PC-9 (cell line): ENCODE measurements around the gene CEACAM21. TPM values are rescaled to one million over a fixed set of nuclear protein-coding genes. Genes with fewer than 3 reads are reported as not detected.

Experiments
- BruUV-seq: library from RNA; stranded (reverse); fragments of 400-500 nt; replicated peaks from 2 replicates; lab custom pipeline; 2021; lab: Mats Ljungman, UMichigan
- CTCF ChIA-PET: fragments of 300-600 bp; sonication (Branson Sonifier 250); formaldehyde crosslinking; loops from one replicate; lab custom pipeline; 2022; ENCODE audit warnings: antibody characterized with exemption; lab: Charles Lee
- POLR2A ChIA-PET: fragments of 300-600 bp; sonication (Branson Sonifier 250); formaldehyde crosslinking; loops from one replicate; lab custom pipeline; 2022; ENCODE audit warnings: antibody characterized with exemption; ENCODE audit not compliant: unreplicated experiment; lab: Charles Lee
- DNase-seq, 2 experiments: peaks; one replicate each; pipeline versions ENCODE4 v3.0.0 to v3.0.0-alpha.2; 2015 to 2022; ENCODE audit warnings: mixed read lengths in 1 of 2
- H2AFZ ChIP-seq: fragments of 200-600 bp; sonication (generic); 2 replicates; pipeline ENCODE4 v1.8.1; 2017; ENCODE audit warnings: antibody characterized with exemption
- H3F3A ChIP-seq: fragments of 200-600 bp; sonication (generic); 2 replicates; pipeline ENCODE4 v1.8.1; 2017; ENCODE audit warnings: antibody characterized with exemption, mild to moderate bottlenecking, low read depth; ENCODE audit not compliant: insufficient read depth
- H3K27ac ChIP-seq: fragments of 200-600 bp; sonication (generic); 2 replicates; pipeline ENCODE4 v1.6.1; 2016; ENCODE audit warnings: mixed run types
- H3K27me3 ChIP-seq: fragments of 200-600 bp; sonication (generic); 2 replicates; pipeline ENCODE4 v1.6.1; 2016; ENCODE audit warnings: low read depth, mixed run types; ENCODE audit not compliant: insufficient read depth
- H3K36me3 ChIP-seq: fragments of 200-600 bp; sonication (generic); 2 replicates; pipeline ENCODE4 v1.6.1; 2016; ENCODE audit warnings: low read depth, mixed run types
- H3K4me1 ChIP-seq: fragments of 200-600 bp; sonication (generic); replicated peaks from 2 replicates; pipeline ENCODE4 v1.6.1; 2016; ENCODE audit warnings: mixed run types; ENCODE audit not compliant: insufficient read depth
- H3K4me2 ChIP-seq: fragments of 200-600 bp; sonication (generic); 2 replicates; pipeline ENCODE4 v1.6.1; 2017; ENCODE audit warnings: mixed run types
- H3K4me3 ChIP-seq: fragments of 200-600 bp; sonication (generic); 2 replicates; pipeline ENCODE4 v1.6.1; 2016; ENCODE audit warnings: mixed run types
- H3K79me2 ChIP-seq: fragments of 200-600 bp; sonication (generic); 2 replicates; pipeline ENCODE4 v1.6.1; 2017; ENCODE audit warnings: low read depth, mixed run types
- H3K9me2 ChIP-seq: fragments of 200-600 bp; sonication (generic); 2 replicates; pipeline ENCODE4 v1.8.1; 2017; ENCODE audit warnings: mild to moderate bottlenecking; ENCODE audit not compliant: insufficient read depth
- H3K9me3 ChIP-seq: fragments of 200-600 bp; sonication (generic); 2 replicates; pipeline ENCODE4 v1.8.1; 2016; ENCODE audit warnings: low read depth; ENCODE audit not compliant: insufficient read depth
- H4K20me1 ChIP-seq: fragments of 200-600 bp; sonication (generic); 2 replicates; pipeline ENCODE4 v1.8.1; 2017; ENCODE audit not compliant: insufficient read depth
- CTCF ChIP-seq: fragments of 200-600 bp; sonication (generic); conservative IDR thresholded peaks from 2 replicates; pipeline ENCODE4 v1.6.1; 2017; ENCODE audit warnings: mixed run types, antibody characterized with exemption, mild to moderate bottlenecking, moderate library complexity
- EZH2 ChIP-seq: fragments of 200-600 bp; sonication (generic); IDR thresholded peaks from 2 replicates; pipeline ENCODE4 v1.8.0; 2017; ENCODE audit warnings: antibody characterized with exemption, low read depth
- intact Hi-C: fragments of 100-400 bp; cut with micrococcal nuclease; formaldehyde crosslinking; loops from one replicate; pipeline ENCODE4 v1.10.0; 2022; ENCODE audit not compliant: unreplicated experiment
- total RNA-seq: library from RNA; stranded (reverse); gene quantifications from 2 replicates; pipeline ENCODE4 v1.2.3, GENCODE V29; 2021

The CEACAM21 gene
- total RNA-seq, 1 experiment from 2014 or later = not detected

- Histone ChIP-seq H3K4me1 (no peaks in the 10 kb centered on the region), H2AFZ (no peak overlapping the region), H3K4me2 (no peak overlapping the region), H3K27ac (no peak overlapping the region), H3K27me3 (no peaks in the 10 kb centered on the region; the same call in 1 of the 2 replicates), H3K4me3 (no peak overlapping the region), H4K20me1 (no peaks in the 10 kb centered on the region), H3K79me2 (no peaks in the 10 kb centered on the region), H3K9me2 (no peaks in the 10 kb centered on the region), H3K9me3 (no peaks in the 10 kb centered on the region), H3K36me3 (no peaks in the 10 kb centered on the region), H3F3A (no peaks in the 10 kb centered on the region)
- no TSS peak for BruUV-seq
- CTCF ChIA-PET = no interaction called here
- POLR2A ChIA-PET = interaction anchor here (0.6 kb wide), 2 partner anchors 16 to 1590 kb away, joined by 3 read pairs; no protein-coding TSS in a partner anchor
- DNase-seq = no peak
- TF ChIP-seq EZH2 = no peak
- no peak for TF ChIP-seq CTCF
- intact Hi-C loops = no loop called here
Measured at GRCh38 chr19:41590936-41591335, 15.0 kb downstream of the CEACAM21 start.

GRCh38 chr19:41591951-41592562 lies 16.1 kb downstream of the CEACAM21 start:
- H3K79me2 ChIP-seq = no peaks in the 10 kb centered on the region
- no peak for DNase-seq
- no peaks in the 10 kb centered on the region for H3K9me2 ChIP-seq
- TF ChIP-seq EZH2 = no peak
- TF ChIP-seq CTCF = no peak
- H3K27me3 ChIP-seq = no peaks in the 10 kb centered on the region; the same call in 1 of the 2 replicates
- H4K20me1 ChIP-seq = no peaks in the 10 kb centered on the region
- no peak overlapping the region for H3K27ac ChIP-seq
- no peak overlapping the region for H3K4me3 ChIP-seq
- H3K4me2 ChIP-seq = no peak overlapping the region
- no peaks in the 10 kb centered on the region for H3K4me1 ChIP-seq
- CTCF ChIA-PET = no interaction called here
- no peaks in the 10 kb centered on the region for H3F3A ChIP-seq
- no TSS peak for BruUV-seq
- no peaks in the 10 kb centered on the region for H3K36me3 ChIP-seq
- no peaks in the 10 kb centered on the region for H3K9me3 ChIP-seq
- POLR2A ChIA-PET = no interaction called here
- intact Hi-C loops = no loop called here
- no peak overlapping the region for H2AFZ ChIP-seq

- no peak overlapping the region for H3K4me3 ChIP-seq
- H3K4me2 ChIP-seq = no peak overlapping the region
- TF ChIP-seq CTCF = peak; percentile 75
- no peak for TF ChIP-seq EZH2
- H3K27ac ChIP-seq = no peak overlapping the region
- H3K9me3 ChIP-seq = no peaks in the 10 kb centered on the region
- H3K79me2 ChIP-seq = no peaks in the 10 kb centered on the region
- DNase-seq = peak; percentile 58 to 64
- POLR2A ChIA-PET = no interaction called here
- no peaks in the 10 kb centered on the region for H3K4me1 ChIP-seq
- peaks cover 4% of the 10 kb centered on the region; the same call in 1 of the 2 replicates for H3K27me3 ChIP-seq
- no TSS peak for BruUV-seq
- intact Hi-C loops = loop anchor here (1.0 to 5.0 kb wide), 2 partner anchors 146 to 152 kb away; no protein-coding TSS in a partner anchor
- no peaks in the 10 kb centered on the region for H3K36me3 ChIP-seq
- CTCF ChIA-PET = no interaction called here
- H3K9me2 ChIP-seq = no peaks in the 10 kb centered on the region
- no peaks in the 10 kb centered on the region for H4K20me1 ChIP-seq
- no peaks in the 10 kb centered on the region for H3F3A ChIP-seq
- H2AFZ ChIP-seq = no peak overlapping the region
Measured at GRCh38 chr19:41595258-41595889, 19.4 kb downstream of the CEACAM21 start.
